K562 (cell line): ENCODE results near the gene MRTFB. TPM values are rescaled to one million over a fixed set of nuclear protein-coding genes. Genes with fewer than 3 reads are reported as not detected.

Experiments
- ATAC-seq: fragments of 200-7000 bp; cut with Tn5 transposase; 3 replicates; pipeline ENCODE4 v1.9.1; 2020; ENCODE audit warnings: moderate library complexity
- BruUV-seq: library from RNA; stranded (reverse); fragments of 400-500 nt; replicated peaks from 2 replicates; lab custom pipeline; 2021; lab: Mats Ljungman, UMichigan
- CTCF ChIA-PET: fragments of 300-600 bp; formaldehyde crosslinking; extraction: SDS; loops from one replicate; lab custom pipeline; 2021; ENCODE audit warnings: low intra/inter-chr PET ratio; lab: Yijun Ruan, JAX
- POLR2A ChIA-PET: fragments of 300-600, 350-650 bp; sonication (Branson Sonifier 250); formaldehyde crosslinking; extraction: SDS; loops from one replicate; lab custom pipeline; 2021; ENCODE audit warnings: antibody characterized with exemption, inconsistent platforms; lab: Yijun Ruan, JAX
- DNase-seq, 4 experiments: peaks; one replicate each; pipeline versions ENCODE4 v3.0.0 to v3.0.0-alpha.2; 2011 to 2018; ENCODE audit warnings: low spot score in 3 of 4, mixed read lengths in 3 of 4; ENCODE audit errors: extremely low read depth in 1 of 4
- FAIRE-seq: peaks from 2 replicates; lab custom pipeline; 2011; peaks lifted over from hg19 to GRCh38; lab: Jason Lieb, UNC
- H2AFZ ChIP-seq: 2 replicates; pipeline ENCODE4 v1.6.0; 2011; ENCODE audit warnings: low read depth, low read length, control low read depth, inconsistent platforms
- H3K27ac ChIP-seq: fragments of 200-600 bp; 3 replicates; pipeline ENCODE4 v1.8.0; 2011; ENCODE audit warnings: low read depth, mild to moderate bottlenecking, control low read depth, inconsistent platforms, low read length, moderate library complexity, mixed read lengths; ENCODE audit errors: extremely low read depth
- H3K27me3 ChIP-seq, 2 experiments: fragments of 300-600 bp in 1 of 2; 2 replicates in 1 of 2; 3 replicates in 1 of 2; pipeline versions ENCODE4 v1.6.0 to v1.8.0; 2011; ENCODE audit warnings: inconsistent platforms in 2 of 2, low read length in 2 of 2, mild to moderate bottlenecking in 1 of 2, mixed read lengths in 1 of 2, moderate library complexity in 1 of 2; ENCODE audit not compliant: control insufficient read depth in 2 of 2, insufficient read depth in 2 of 2
- H3K36me3 ChIP-seq: fragments of 300-600 bp; 3 replicates; pipeline ENCODE4 v1.8.0; 2011; ENCODE audit warnings: mild to moderate bottlenecking, low read length, inconsistent platforms; ENCODE audit not compliant: control insufficient read depth, insufficient read depth
- H3K4me1 ChIP-seq, 2 experiments: fragments of 200-600 bp in 1 of 2; replicated peaks in 1 of 2; 2 replicates in 1 of 2; 3 replicates in 1 of 2; pipeline versions ENCODE4 v1.5.1 to v1.8.0; 2011; ENCODE audit warnings: inconsistent platforms in 2 of 2, low read length in 2 of 2, mild to moderate bottlenecking in 1 of 2, mixed read lengths in 1 of 2, moderate library complexity in 1 of 2; ENCODE audit not compliant: control insufficient read depth in 2 of 2, insufficient read depth in 2 of 2
- H3K4me2 ChIP-seq: 2 replicates; pipeline ENCODE4 v1.6.1; 2011; ENCODE audit warnings: low read length, control low read depth, inconsistent platforms, mixed read lengths; ENCODE audit not compliant: insufficient read depth
- H3K4me3 ChIP-seq: fragments of 200-600 bp; sonication (generic), shearing (Covaris generic); 2 replicates; pipeline ENCODE4 v1.5.1; 2016; ENCODE audit warnings: control low read depth, inconsistent platforms
- H3K79me2 ChIP-seq: fragments of 200-600 bp; 3 replicates; pipeline ENCODE4 v1.8.0; 2011; ENCODE audit warnings: low read length, inconsistent platforms; ENCODE audit not compliant: control insufficient read depth, insufficient read depth
- H3K9ac ChIP-seq, 2 experiments: 2 replicates each; pipeline versions ENCODE4 v1.6.0 to v1.6.1; 2011; ENCODE audit warnings: low read depth in 2 of 2, low read length in 2 of 2, control low read depth in 1 of 2, inconsistent platforms in 1 of 2, mild to moderate bottlenecking in 1 of 2, mixed read lengths in 1 of 2; ENCODE audit not compliant: insufficient read depth in 1 of 2
- H3K9me1 ChIP-seq: one replicate; pipeline ENCODE4 v1.6.0; 2011; ENCODE audit warnings: inconsistent platforms, mild to moderate bottlenecking, low read length, moderate library complexity; ENCODE audit not compliant: control insufficient read depth, insufficient read depth
- H3K9me3 ChIP-seq: replicated peaks from 2 replicates; pipeline ENCODE4 v1.5.1; 2011; ENCODE audit warnings: low read depth, low read length, inconsistent platforms; ENCODE audit not compliant: control insufficient read depth, insufficient read depth
- H4K20me1 ChIP-seq: replicated peaks from 2 replicates; pipeline ENCODE4 v1.6.1; 2011; ENCODE audit warnings: low read length, inconsistent platforms, mixed read lengths; ENCODE audit not compliant: control insufficient read depth, insufficient read depth
- EGR1 ChIP-seq: fragments of 450-650 bp; conservative IDR thresholded peaks from 2 replicates; pipeline ENCODE4 v1.6.1; 2017; ENCODE audit warnings: mild to moderate bottlenecking
- EP400 ChIP-seq: fragments of 450-650 bp; IDR thresholded peaks from 2 replicates; pipeline ENCODE4 v1.6.1; 2017; ENCODE audit warnings: antibody characterized with exemption, mild to moderate bottlenecking, moderate library complexity
- FOXP1 ChIP-seq: sonication (generic); formaldehyde crosslinking; IDR thresholded peaks from 2 replicates; pipeline ENCODE4 v1.8.0; 2022; ENCODE audit warnings: mild to moderate bottlenecking, missing genetic modification reagents
- GTF2A2 ChIP-seq: IDR thresholded peaks from 2 replicates; pipeline ENCODE4 v1.6.1; 2016; ENCODE audit warnings: mild to moderate bottlenecking, missing genetic modification characterization, missing compliant biosample characterization
- HNRNPK ChIP-seq: fragments of 200-400 bp; formaldehyde crosslinking; IDR thresholded peaks from one replicate; pipeline ENCODE4 v1.6.1; 2018; ENCODE audit warnings: mild to moderate bottlenecking, low read depth, low read length; ENCODE audit not compliant: poor library complexity, severe bottlenecking
- LEF1 ChIP-seq: fragments of 450-650 bp; IDR thresholded peaks from 2 replicates; pipeline ENCODE4 v1.6.1; 2016; ENCODE audit warnings: mild to moderate bottlenecking
- NBN ChIP-seq: fragments of 450-650 bp; IDR thresholded peaks from 2 replicates; pipeline ENCODE4 v1.6.1; 2016; ENCODE audit warnings: low read depth, mild to moderate bottlenecking
- SP1 ChIP-seq: sonication (generic); formaldehyde crosslinking; IDR thresholded peaks from 2 replicates; pipeline ENCODE4 v1.8.1; 2022; ENCODE audit warnings: mild to moderate bottlenecking, missing genetic modification reagents
- ZNF263 ChIP-seq: sonication (generic); formaldehyde crosslinking; IDR thresholded peaks from 2 replicates; pipeline ENCODE4 v1.8.0; 2022; ENCODE audit warnings: mild to moderate bottlenecking, missing genetic modification reagents, borderline replicate concordance
- ZNF586 ChIP-seq: fragments of 450-650 bp; formaldehyde crosslinking; conservative IDR thresholded peaks from 2 replicates; pipeline ENCODE4 v1.4.0; 2020; ENCODE audit warnings: mild to moderate bottlenecking, moderate library complexity
- in situ Hi-C: fragments of 300-500 bp; cut with MboI; formaldehyde crosslinking; loops from 4 replicates; pipeline ENCODE4 v1.15.0; 2018; ENCODE audit warnings: inconsistent platforms, mixed read lengths
- intact Hi-C: fragments of 100-400 bp; cut with micrococcal nuclease; formaldehyde crosslinking; loops from 2 replicates; pipeline ENCODE4 v1.14.2; 2022
- polyA plus RNA-seq, 8 experiments: library from polyadenylated mRNA; depleted of rRNA in 4 of 8; stranded (reverse) in 5 of 8; unstranded in 3 of 8; fragments of >200 nt; fragmentation: Nextera tagmentation in 2 of 8; fragmentation: Illumina TruSeq in 1 of 8; extraction: Ambion mirVana in 2 of 8; extraction: Trizol in 1 of 8; gene quantifications; 2 replicates each; pipeline versions ENCODE4 v1.2.1 to v1.2.3, GENCODE V29; 2011 to 2014; ENCODE audit warnings: inconsistent platforms in 1 of 8, missing spikeins in 1 of 8
- total RNA-seq, 7 experiments: library from RNA; depleted of rRNA in 6 of 7; stranded (reverse); fragments of >200 nt in 6 of 7; fragmentation: Illumina TruSeq in 2 of 7; extraction: Trizol in 2 of 7; gene quantifications; 2 replicates each; pipeline versions ENCODE4 v1.2.1 to v1.2.3, GENCODE V29; 2011 to 2021; ENCODE audit warnings: low replicate concordance in 1 of 7
- TF ChIP-seq, protein P1 (sequence below): fragments of 250-450 bp; sonication (Bioruptor Pico); IDR thresholded peaks from 2 replicates; pipeline ENCODE4 v1.8.0; 2022; ENCODE audit warnings: inconsistent platforms
- TF ChIP-seq, protein P2 (sequence below), 2 experiments: IDR thresholded peaks; 2 replicates each; pipeline ENCODE4 v1.6.1; 2012; ENCODE audit warnings: improper control_type of control experiment in 2 of 2, low read depth in 2 of 2, low read length in 2 of 2, borderline replicate concordance in 1 of 2
- TF ChIP-seq, protein P3 (sequence below): fragments of 450-650 bp; IDR thresholded peaks from 2 replicates; pipeline ENCODE4 v1.7.0; 2016; ENCODE audit warnings: borderline replicate concordance

The MRTFB gene
- total and polyA plus RNA-seq, 9 of the 15 experiments (the other 6 are each of a cell fraction or from before 2014, with no cell fraction given): 2.2 to 12.7 (median 7.0) TPM

DNA sequence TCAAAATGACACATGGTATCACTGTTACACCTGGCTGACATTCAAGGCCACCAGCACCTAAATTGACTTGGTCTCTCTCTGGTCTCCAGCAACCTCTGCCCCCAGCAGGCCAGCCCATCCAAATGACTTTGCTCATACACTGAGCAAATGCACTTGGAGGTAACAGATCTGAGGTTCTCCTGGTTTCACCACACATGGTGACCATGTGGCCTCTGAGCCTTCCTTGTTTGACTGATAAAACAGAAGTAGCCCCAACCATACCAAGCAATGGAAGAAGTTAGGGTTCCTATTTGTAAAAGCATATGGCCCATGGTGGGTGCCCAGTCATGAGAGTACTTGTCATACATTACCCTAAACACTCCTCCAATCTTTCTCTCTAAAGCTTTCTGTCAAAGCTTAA lies 181.7 kb downstream of the MRTFB start:
- H3K79me2 ChIP-seq: no peaks in the 10 kb centered on the region
- intact Hi-C loops: no loop called here

More for the DNA sequence above, 181.7 kb downstream of the MRTFB start:
- no peak for ATAC-seq
- Histone ChIP-seq H3K27me3 (no peaks in the 10 kb centered on the region), H3K36me3 (peaks cover 47% of the 10 kb centered on the region), H2AFZ (no peak overlapping the region), H3K9me3 (no peaks in the 10 kb centered on the region; the same call in 1 of the 2 replicates), H3K27ac (no peak overlapping the region), H3K9ac (no peak overlapping the region), H3K4me3 (no peak overlapping the region), H3K4me2 (no peak overlapping the region), H4K20me1 (no peaks in the 10 kb centered on the region), H3K4me1 (no peaks in the 10 kb centered on the region), H3K9me1 (no peaks in the 10 kb centered on the region)
- ChIA-PET POLR2A (interaction anchor here (0.7 kb wide), 1 partner anchor 12 kb away, joined by 3 read pairs; no protein-coding TSS in a partner anchor), CTCF (no interaction called here)
- BruUV-seq: no TSS peak
- no peak for DNase-seq
- no peak for FAIRE-seq
- in situ Hi-C loops: no loop called here
- TF ChIP-seq GTF2A2 (no peak), LEF1 (no peak), NBN (no peak), ZNF263 (no peak), FOXP1 (CRISPR knock-in tag) (no peak), EGR1 (no peak), EP400 (no peak), SP1 (CRISPR knock-in tag) (no peak), ZNF586 (CRISPR knock-in tag) (no peak), HNRNPK (no peak)
- TF ChIP-seq, protein P1, sequence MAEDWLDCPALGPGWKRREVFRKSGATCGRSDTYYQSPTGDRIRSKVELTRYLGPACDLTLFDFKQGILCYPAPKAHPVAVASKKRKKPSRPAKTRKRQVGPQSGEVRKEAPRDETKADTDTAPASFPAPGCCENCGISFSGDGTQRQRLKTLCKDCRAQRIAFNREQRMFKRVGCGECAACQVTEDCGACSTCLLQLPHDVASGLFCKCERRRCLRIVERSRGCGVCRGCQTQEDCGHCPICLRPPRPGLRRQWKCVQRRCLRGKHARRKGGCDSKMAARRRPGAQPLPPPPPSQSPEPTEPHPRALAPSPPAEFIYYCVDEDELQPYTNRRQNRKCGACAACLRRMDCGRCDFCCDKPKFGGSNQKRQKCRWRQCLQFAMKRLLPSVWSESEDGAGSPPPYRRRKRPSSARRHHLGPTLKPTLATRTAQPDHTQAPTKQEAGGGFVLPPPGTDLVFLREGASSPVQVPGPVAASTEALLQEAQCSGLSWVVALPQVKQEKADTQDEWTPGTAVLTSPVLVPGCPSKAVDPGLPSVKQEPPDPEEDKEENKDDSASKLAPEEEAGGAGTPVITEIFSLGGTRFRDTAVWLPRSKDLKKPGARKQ (CRISPR knock-in tag): no peak
- TF ChIP-seq, protein P2, sequence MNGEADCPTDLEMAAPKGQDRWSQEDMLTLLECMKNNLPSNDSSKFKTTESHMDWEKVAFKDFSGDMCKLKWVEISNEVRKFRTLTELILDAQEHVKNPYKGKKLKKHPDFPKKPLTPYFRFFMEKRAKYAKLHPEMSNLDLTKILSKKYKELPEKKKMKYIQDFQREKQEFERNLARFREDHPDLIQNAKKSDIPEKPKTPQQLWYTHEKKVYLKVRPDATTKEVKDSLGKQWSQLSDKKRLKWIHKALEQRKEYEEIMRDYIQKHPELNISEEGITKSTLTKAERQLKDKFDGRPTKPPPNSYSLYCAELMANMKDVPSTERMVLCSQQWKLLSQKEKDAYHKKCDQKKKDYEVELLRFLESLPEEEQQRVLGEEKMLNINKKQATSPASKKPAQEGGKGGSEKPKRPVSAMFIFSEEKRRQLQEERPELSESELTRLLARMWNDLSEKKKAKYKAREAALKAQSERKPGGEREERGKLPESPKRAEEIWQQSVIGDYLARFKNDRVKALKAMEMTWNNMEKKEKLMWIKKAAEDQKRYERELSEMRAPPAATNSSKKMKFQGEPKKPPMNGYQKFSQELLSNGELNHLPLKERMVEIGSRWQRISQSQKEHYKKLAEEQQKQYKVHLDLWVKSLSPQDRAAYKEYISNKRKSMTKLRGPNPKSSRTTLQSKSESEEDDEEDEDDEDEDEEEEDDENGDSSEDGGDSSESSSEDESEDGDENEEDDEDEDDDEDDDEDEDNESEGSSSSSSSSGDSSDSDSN (IDR thresholded peaks at IDR 0.05; ENCODE audit: borderline replicate concordance in 1 of 2, low read depth in 2 of 2, low read length in 2 of 2): no peak
- TF ChIP-seq, protein P3, sequence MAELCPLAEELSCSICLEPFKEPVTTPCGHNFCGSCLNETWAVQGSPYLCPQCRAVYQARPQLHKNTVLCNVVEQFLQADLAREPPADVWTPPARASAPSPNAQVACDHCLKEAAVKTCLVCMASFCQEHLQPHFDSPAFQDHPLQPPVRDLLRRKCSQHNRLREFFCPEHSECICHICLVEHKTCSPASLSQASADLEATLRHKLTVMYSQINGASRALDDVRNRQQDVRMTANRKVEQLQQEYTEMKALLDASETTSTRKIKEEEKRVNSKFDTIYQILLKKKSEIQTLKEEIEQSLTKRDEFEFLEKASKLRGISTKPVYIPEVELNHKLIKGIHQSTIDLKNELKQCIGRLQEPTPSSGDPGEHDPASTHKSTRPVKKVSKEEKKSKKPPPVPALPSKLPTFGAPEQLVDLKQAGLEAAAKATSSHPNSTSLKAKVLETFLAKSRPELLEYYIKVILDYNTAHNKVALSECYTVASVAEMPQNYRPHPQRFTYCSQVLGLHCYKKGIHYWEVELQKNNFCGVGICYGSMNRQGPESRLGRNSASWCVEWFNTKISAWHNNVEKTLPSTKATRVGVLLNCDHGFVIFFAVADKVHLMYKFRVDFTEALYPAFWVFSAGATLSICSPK: no peak
